H1 (cell line): ENCODE data around the gene TRMT44. TPM values are rescaled to one million over a fixed set of nuclear protein-coding genes. Genes with fewer than 3 reads are reported as not detected.

Experiments used
- CTCF ChIA-PET: fragments of 300-600 bp; sonication (Branson Sonifier 250); formaldehyde crosslinking; loops from one replicate; lab custom pipeline; 2021; ENCODE audit not compliant: partially characterized antibody; lab: Charles Lee
- POLR2A ChIA-PET: fragments of 300-600 bp; sonication (Branson Sonifier 250); formaldehyde crosslinking; loops from one replicate; lab custom pipeline; 2021; ENCODE audit warnings: inconsistent platforms; ENCODE audit not compliant: partially characterized antibody; lab: Charles Lee
- DNase-seq, 2 experiments: peaks; one replicate each; pipeline versions ENCODE4 v3.0.0 to v3.0.0-alpha.2; 2010 to 2022; ENCODE audit warnings: low spot score in 2 of 2, low read depth in 1 of 2, mixed read lengths in 1 of 2
- FAIRE-seq: peaks from 2 replicates; lab custom pipeline; 2011; peaks lifted over from hg19 to GRCh38; lab: Jason Lieb, UNC
- H2AFZ ChIP-seq: 2 replicates; pipeline ENCODE4 v1.8.1; 2012; ENCODE audit warnings: low read length, inconsistent platforms
- H2AK5ac ChIP-seq: 2 replicates; pipeline ENCODE4 v1.6.1; 2013; ENCODE audit warnings: low read depth, low read length
- H2BK120ac ChIP-seq: replicated peaks from 2 replicates; pipeline ENCODE3; 2013; ENCODE audit warnings: low read depth, low read length, inconsistent platforms
- H2BK12ac ChIP-seq: 2 replicates; pipeline ENCODE4 v1.6.1; 2013; ENCODE audit warnings: low read depth, low read length
- H2BK15ac ChIP-seq: 2 replicates; pipeline ENCODE4 v1.6.1; 2013; ENCODE audit warnings: low read length
- H2BK20ac ChIP-seq: 2 replicates; pipeline ENCODE4 v1.6.1; 2013; ENCODE audit warnings: low read length
- H2BK5ac ChIP-seq: 2 replicates; pipeline ENCODE4 v1.6.1; 2013; ENCODE audit warnings: low read depth, low read length
- H3K14ac ChIP-seq: 2 replicates; pipeline ENCODE4 v1.6.1; 2013; ENCODE audit warnings: inconsistent platforms; ENCODE audit not compliant: insufficient read length
- H3K18ac ChIP-seq: 2 replicates; pipeline ENCODE4 v1.6.1; 2013; ENCODE audit warnings: low read length; ENCODE audit errors: extremely low read depth
- H3K23ac ChIP-seq: 2 replicates; pipeline ENCODE4 v1.6.1; 2013; ENCODE audit warnings: inconsistent platforms; ENCODE audit not compliant: insufficient read length
- H3K23me2 ChIP-seq: 2 replicates; pipeline ENCODE4 v1.6.1; 2013; ENCODE audit warnings: low read depth, low read length
- H3K27ac ChIP-seq: 2 replicates; pipeline ENCODE4 v1.6.1; 2011; ENCODE audit warnings: low read depth, low read length, inconsistent platforms
- H3K27me3 ChIP-seq, 4 experiments: replicated peaks in 1 of 4; 1 replicate in 1 of 4; 2 replicates in 3 of 4; pipeline versions ENCODE4 v1.6.1 to v1.8.1; 2011 to 2013; ENCODE audit warnings: low read length in 3 of 4, mild to moderate bottlenecking in 3 of 4, inconsistent platforms in 2 of 4, mixed read lengths in 2 of 4, moderate library complexity in 1 of 4; ENCODE audit not compliant: control insufficient read depth in 3 of 4, insufficient read depth in 3 of 4; ENCODE audit errors: extremely low read depth in 1 of 4
- H3K36me3 ChIP-seq, 4 experiments: 2 replicates each; pipeline versions ENCODE4 v1.6.1 to v1.8.1; 2011 to 2013; ENCODE audit warnings: mild to moderate bottlenecking in 4 of 4, low read length in 3 of 4, moderate library complexity in 2 of 4, control low read depth in 1 of 4, inconsistent platforms in 1 of 4; ENCODE audit not compliant: insufficient read depth in 4 of 4, control insufficient read depth in 2 of 4
- H3K4ac ChIP-seq: replicated peaks from 2 replicates; pipeline ENCODE3; 2013; ENCODE audit warnings: low read length, low read depth, mixed read lengths, inconsistent platforms; ENCODE audit not compliant: insufficient read length
- H3K4me1 ChIP-seq, 4 experiments: replicated peaks in 1 of 4; 1 replicate in 1 of 4; 2 replicates in 3 of 4; pipeline versions ENCODE4 v1.6.1 to v1.8.1; 2011 to 2013; ENCODE audit warnings: low read length in 3 of 4, inconsistent platforms in 2 of 4, mixed read lengths in 1 of 4; ENCODE audit not compliant: insufficient read depth in 4 of 4, control insufficient read depth in 3 of 4
- H3K4me2 ChIP-seq, 2 experiments: 2 replicates each; pipeline versions ENCODE4 v1.6.1 to v1.8.1; 2011 to 2013; ENCODE audit warnings: low read depth in 2 of 2, low read length in 2 of 2, control low read depth in 1 of 2, inconsistent platforms in 1 of 2, mild to moderate bottlenecking in 1 of 2; ENCODE audit not compliant: insufficient read depth in 1 of 2
- H3K4me3 ChIP-seq, 4 experiments: fragments of 200-600, 300-600 bp in 1 of 4; sonication (generic), shearing (Covaris generic), sonication (Bioruptor Twin) in 1 of 4; 2 replicates each; pipeline versions ENCODE4 v1.5.1 to v1.8.1; 2011 to 2016; ENCODE audit warnings: low read length in 4 of 4, low read depth in 3 of 4, control low read depth in 2 of 4, inconsistent platforms in 2 of 4, mild to moderate bottlenecking in 2 of 4, mixed read lengths in 1 of 4, moderate library complexity in 1 of 4; ENCODE audit not compliant: insufficient read depth in 2 of 4; ENCODE audit errors: extremely low read depth in 1 of 4
- H3K56ac ChIP-seq: replicated peaks from 2 replicates; pipeline ENCODE3; 2013; ENCODE audit warnings: low read depth, mild to moderate bottlenecking, mixed read lengths, low read length, inconsistent platforms; ENCODE audit not compliant: insufficient read length
- H3K79me1 ChIP-seq: 2 replicates; pipeline ENCODE4 v1.6.1; 2013; ENCODE audit warnings: low read depth, low read length, control low read depth
- H3K79me2 ChIP-seq, 2 experiments: 2 replicates each; pipeline versions ENCODE4 v1.6.1 to v1.8.1; 2012 to 2013; ENCODE audit warnings: low read length in 2 of 2, mild to moderate bottlenecking in 2 of 2, inconsistent platforms in 1 of 2; ENCODE audit not compliant: insufficient read depth in 2 of 2, control insufficient read depth in 1 of 2
- H3K9ac ChIP-seq, 4 experiments: replicated peaks in 1 of 4; 1 replicate in 1 of 4; 2 replicates in 3 of 4; pipeline versions ENCODE4 v1.6.1 to v1.8.1; 2011 to 2013; ENCODE audit warnings: low read depth in 3 of 4, low read length in 3 of 4, control low read depth in 2 of 4, mild to moderate bottlenecking in 2 of 4, moderate library complexity in 2 of 4, inconsistent platforms in 1 of 4; ENCODE audit errors: extremely low read depth in 1 of 4
- H3K9me3 ChIP-seq, 2 experiments: 2 replicates each; pipeline versions ENCODE4 v1.6.1 to v1.8.1; 2012 to 2013; ENCODE audit warnings: mild to moderate bottlenecking in 2 of 2, moderate library complexity in 2 of 2, control low read depth in 1 of 2, inconsistent platforms in 1 of 2, low read depth in 1 of 2, low read length in 1 of 2, mixed read lengths in 1 of 2; ENCODE audit not compliant: insufficient read depth in 2 of 2
- H4K20me1 ChIP-seq, 2 experiments: replicated peaks in 1 of 2; 2 replicates each; pipeline versions ENCODE3 to v1.8.1; 2011 to 2013; ENCODE audit warnings: inconsistent platforms in 2 of 2, low read length in 2 of 2, mild to moderate bottlenecking in 1 of 2; ENCODE audit not compliant: insufficient read depth in 2 of 2, control insufficient read depth in 1 of 2
- H4K5ac ChIP-seq: 2 replicates; pipeline ENCODE4 v1.6.1; 2013; ENCODE audit warnings: low read length, low read depth, mixed read lengths, inconsistent platforms; ENCODE audit not compliant: insufficient read length
- H4K8ac ChIP-seq: 2 replicates; pipeline ENCODE4 v1.8.0; 2013; ENCODE audit warnings: mild to moderate bottlenecking, moderate library complexity, low read length, inconsistent platforms; ENCODE audit not compliant: insufficient read depth; ENCODE audit errors: extremely low read depth
- H4K91ac ChIP-seq: replicated peaks from 2 replicates; pipeline ENCODE3; 2013; ENCODE audit warnings: low read length, mixed read lengths, inconsistent platforms; ENCODE audit not compliant: insufficient read length
- BRCA1 ChIP-seq: IDR thresholded peaks from 2 replicates; pipeline ENCODE4 v1.6.1; 2012; ENCODE audit warnings: low read depth, low read length, improper control_type of control experiment
- GABPA ChIP-seq: IDR thresholded peaks from 2 replicates; pipeline ENCODE4 v1.6.1; 2011; ENCODE audit warnings: mild to moderate bottlenecking, low read length, moderate library complexity, borderline replicate concordance; ENCODE audit not compliant: insufficient read depth
- RAD21 ChIP-seq, 2 experiments: IDR thresholded peaks in 1 of 2; conservative IDR thresholded peaks in 1 of 2; 2 replicates each; pipeline ENCODE4 v1.6.1; 2011; ENCODE audit warnings: low read depth in 2 of 2, low read length in 2 of 2, improper control_type of control experiment in 1 of 2, inconsistent platforms in 1 of 2, mild to moderate bottlenecking in 1 of 2, moderate library complexity in 1 of 2
- RBBP5 ChIP-seq: IDR thresholded peaks from 2 replicates; pipeline ENCODE4 v1.7.1; 2012; ENCODE audit warnings: low read depth, mild to moderate bottlenecking, inconsistent platforms, low read length, moderate library complexity, borderline replicate concordance
- SP4 ChIP-seq: IDR thresholded peaks from 2 replicates; pipeline ENCODE4 v1.6.1; 2012; ENCODE audit warnings: low read length, inconsistent platforms
- YY1 ChIP-seq: IDR thresholded peaks from 2 replicates; pipeline ENCODE4 v1.6.1; 2011; ENCODE audit warnings: low read depth, mild to moderate bottlenecking, low read length
- WGBS, 2 experiments: shearing (Covaris generic) in 1 of 2; methylation state at CpG; one replicate each; pipeline versions ENCODE4 v1.1.6 to v1.1.7; 2013 to 2015; ENCODE audit warnings: low lambda C conversion rate in 2 of 2, mixed read lengths in 2 of 2, inconsistent platforms in 1 of 2, low coverage in 1 of 2, missing lambda C conversion rate in 1 of 2; ENCODE audit not compliant: insufficient replicate concordance in 2 of 2, insufficient coverage in 1 of 2, insufficient read length in 1 of 2; ENCODE audit errors: extremely low coverage in 1 of 2, missing lambda C conversion rate in 1 of 2; 5-methylcytosine and 5-hydroxymethylcytosine counted together
- polyA plus RNA-seq, 7 experiments: library from polyadenylated mRNA; depleted of rRNA in 3 of 7; stranded (reverse) in 5 of 7; unstranded in 2 of 7; fragments of >200 nt in 5 of 7; fragments of 200-250 nt in 2 of 7; gene quantifications; 1 replicate in 5 of 7; 2 replicates in 1 of 7; 4 replicates in 1 of 7; pipeline versions ENCODE4 v1.2.1 to v1.2.3, GENCODE V29; 2011 to 2013; ENCODE audit warnings: missing spikeins in 2 of 7, mixed read lengths in 2 of 7
- total RNA-seq: library from RNA; stranded (reverse); fragmentation: NEBNext Ultra II Directional; extraction: Animal tissue kit (Norgen Biotek cat#: 25700); gene quantifications from 2 replicates; pipeline ENCODE4 v1.2.1, GENCODE V29; 2021
- TF ChIP-seq, protein P1 (sequence below), 3 experiments: IDR thresholded peaks; 1 replicate in 2 of 3; 2 replicates in 1 of 3; pipeline versions ENCODE4 v1.5.1 to v1.6.1; 2011; ENCODE audit warnings: low read length in 3 of 3, mild to moderate bottlenecking in 3 of 3, inconsistent platforms in 2 of 3, low read depth in 1 of 3, moderate library complexity in 1 of 3; ENCODE audit not compliant: insufficient read depth in 1 of 3; ENCODE audit errors: control extremely low read depth in 1 of 3

TRMT44 gene
- total and polyA plus RNA-seq, 2 of the 8 experiments (the other 6 are each of a cell fraction or from before 2014, with no cell fraction given): 8.6 to 23.9 TPM

DNA sequence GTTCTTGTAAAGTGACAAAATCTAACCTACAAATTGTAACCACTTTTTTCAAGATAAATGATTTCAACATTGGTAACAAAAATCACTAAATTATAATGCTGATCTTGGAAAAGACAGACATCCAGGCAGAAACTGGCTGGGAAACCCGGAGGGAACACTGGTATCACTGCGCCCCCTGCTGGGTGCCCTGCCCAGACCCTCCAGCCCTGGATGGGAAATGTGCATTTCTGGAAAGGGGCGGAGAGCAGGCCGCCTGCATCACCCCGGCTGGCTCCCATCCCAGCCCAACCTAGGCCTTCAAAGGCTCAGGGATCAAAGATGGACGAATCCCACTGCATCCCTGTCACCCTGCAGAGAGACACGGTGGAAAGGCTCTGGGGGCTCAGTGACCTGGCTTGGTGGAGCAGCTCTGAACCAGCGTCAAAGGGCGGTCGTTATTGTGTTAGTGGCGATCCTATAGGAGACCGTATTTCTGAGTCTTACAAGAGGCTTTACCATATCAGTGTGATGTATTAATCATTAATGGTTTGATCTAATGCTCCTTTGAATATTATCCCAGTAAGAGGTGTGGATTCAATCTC, 37.3 kb upstream of the TRMT44 start:
- DNase-seq: peak; percentile 33 to 93
- H4K8ac ChIP-seq: no peak overlapping the region
- no peak for TF ChIP-seq SP4
- TF ChIP-seq BRCA1: no peak
- peak; percentile 94 to 97 for TF ChIP-seq RAD21 (IDR thresholded peaks at IDR 0.05 in 1 of 2, conservative IDR thresholded peaks at IDR 0.05 in 1 of 2; ENCODE audit: low read depth in 2 of 2, low read length in 2 of 2)
- TF ChIP-seq RBBP5: no peak
- TF ChIP-seq, protein P1, sequence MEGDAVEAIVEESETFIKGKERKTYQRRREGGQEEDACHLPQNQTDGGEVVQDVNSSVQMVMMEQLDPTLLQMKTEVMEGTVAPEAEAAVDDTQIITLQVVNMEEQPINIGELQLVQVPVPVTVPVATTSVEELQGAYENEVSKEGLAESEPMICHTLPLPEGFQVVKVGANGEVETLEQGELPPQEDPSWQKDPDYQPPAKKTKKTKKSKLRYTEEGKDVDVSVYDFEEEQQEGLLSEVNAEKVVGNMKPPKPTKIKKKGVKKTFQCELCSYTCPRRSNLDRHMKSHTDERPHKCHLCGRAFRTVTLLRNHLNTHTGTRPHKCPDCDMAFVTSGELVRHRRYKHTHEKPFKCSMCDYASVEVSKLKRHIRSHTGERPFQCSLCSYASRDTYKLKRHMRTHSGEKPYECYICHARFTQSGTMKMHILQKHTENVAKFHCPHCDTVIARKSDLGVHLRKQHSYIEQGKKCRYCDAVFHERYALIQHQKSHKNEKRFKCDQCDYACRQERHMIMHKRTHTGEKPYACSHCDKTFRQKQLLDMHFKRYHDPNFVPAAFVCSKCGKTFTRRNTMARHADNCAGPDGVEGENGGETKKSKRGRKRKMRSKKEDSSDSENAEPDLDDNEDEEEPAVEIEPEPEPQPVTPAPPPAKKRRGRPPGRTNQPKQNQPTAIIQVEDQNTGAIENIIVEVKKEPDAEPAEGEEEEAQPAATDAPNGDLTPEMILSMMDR (IDR thresholded peaks at IDR 0.05; ENCODE audit: control extremely low read depth in 1 of 3, insufficient read depth in 1 of 3, low read depth in 1 of 3, low read length in 3 of 3): peak in 2 of 3 experiments; percentile 87 to 93; a peak in 3 of 4 replicates
- TF ChIP-seq GABPA: peak; percentile 58; the same call in 1 of the 2 replicates
- TF ChIP-seq YY1: peak; percentile 51; the same call in 1 of the 2 replicates
- H4K20me1 ChIP-seq: no peaks in the 10 kb centered on the region
- no peaks in the 10 kb centered on the region; a peak in 1 of 4 replicates for H3K9me3 ChIP-seq
- H2AFZ ChIP-seq: no peak overlapping the region
- no peak overlapping the region for H2BK5ac ChIP-seq
- WGBS, 2 experiments: 64% methylated on average over 12 of the region's 12 CpGs; no CpG with 5 or more reads in 1 of the 2 experiments
- H2BK12ac ChIP-seq: no peak overlapping the region
- ChIA-PET POLR2A (no interaction called here), CTCF (interaction anchor here (0.7 to 10.4 kb wide), 42 partner anchors 8 to 368 kb away, joined by 3 to 94 read pairs (median 4); no protein-coding TSS in a partner anchor)
- no peak overlapping the region for H2AK5ac ChIP-seq
- no peak overlapping the region for H3K4me2 ChIP-seq
- no peak overlapping the region for H3K23ac ChIP-seq
- H3K4me3 ChIP-seq: no peak overlapping the region
- no peaks in the 10 kb centered on the region; a peak in 1 of 7 replicates for H3K4me1 ChIP-seq
- no peak overlapping the region for H3K9ac ChIP-seq
- no peak overlapping the region for H3K18ac ChIP-seq
- FAIRE-seq: peak; percentile 78
- no peak overlapping the region for H3K56ac ChIP-seq
- H2BK15ac ChIP-seq: no peak overlapping the region
- no peak overlapping the region for H4K5ac ChIP-seq
- no peak overlapping the region for H2BK20ac ChIP-seq
- no peak overlapping the region for H3K27ac ChIP-seq
- H3K14ac ChIP-seq: no peak overlapping the region
- H3K79me2 ChIP-seq: no peaks in the 10 kb centered on the region
- no peaks in the 10 kb centered on the region for H3K79me1 ChIP-seq
- no peak overlapping the region for H3K4ac ChIP-seq
- no peaks in the 10 kb centered on the region for H3K23me2 ChIP-seq
- H3K27me3 ChIP-seq: no peaks in the 10 kb centered on the region
- H4K91ac ChIP-seq: no peak overlapping the region
- H2BK120ac ChIP-seq: no peak overlapping the region
- peaks cover 0 to 3% (median 0%) of the 10 kb centered on the region in 4 experiments; a peak in 1 of 8 replicates for H3K36me3 ChIP-seq
